HEK293 (cell line): Measurements from ENCODE around the gene MARCO.

Source experiments
- KLF10 ChIP-seq: fragments of 450-650 bp; IDR thresholded peaks from 2 replicates; pipeline ENCODE4 v1.5.1; 2018; ENCODE audit warnings: missing biosample characterization, mild to moderate bottlenecking, missing genetic modification characterization
- REST ChIP-seq: fragments of 450-650 bp; formaldehyde crosslinking; IDR thresholded peaks from 2 replicates; pipeline ENCODE4 v1.5.1; 2016; ENCODE audit warnings: missing biosample characterization, missing genetic modification characterization
- TCF7L2 ChIP-seq: IDR thresholded peaks from 2 replicates; pipeline ENCODE4 v1.6.1; 2011; ENCODE audit warnings: low read depth, mild to moderate bottlenecking, inconsistent platforms, low read length, moderate library complexity, borderline replicate concordance
- ZBTB7A ChIP-seq: fragments of 450-650 bp; formaldehyde crosslinking; IDR thresholded peaks from 2 replicates; pipeline ENCODE4 v1.5.1; 2016; ENCODE audit warnings: low read depth, missing biosample characterization, missing genetic modification characterization

GRCh38 chr2:118932949-118933348 is 9.0 kb upstream of the MARCO start:
- TF ChIP-seq KLF10 (tag by site-specific recombination) (no peak), REST (tag by site-specific recombination) (no peak), TCF7L2 (no peak), ZBTB7A (tag by site-specific recombination) (no peak)
